Measurements from ENCODE around the gene PCNA.

Gene PCNA

DNA sequence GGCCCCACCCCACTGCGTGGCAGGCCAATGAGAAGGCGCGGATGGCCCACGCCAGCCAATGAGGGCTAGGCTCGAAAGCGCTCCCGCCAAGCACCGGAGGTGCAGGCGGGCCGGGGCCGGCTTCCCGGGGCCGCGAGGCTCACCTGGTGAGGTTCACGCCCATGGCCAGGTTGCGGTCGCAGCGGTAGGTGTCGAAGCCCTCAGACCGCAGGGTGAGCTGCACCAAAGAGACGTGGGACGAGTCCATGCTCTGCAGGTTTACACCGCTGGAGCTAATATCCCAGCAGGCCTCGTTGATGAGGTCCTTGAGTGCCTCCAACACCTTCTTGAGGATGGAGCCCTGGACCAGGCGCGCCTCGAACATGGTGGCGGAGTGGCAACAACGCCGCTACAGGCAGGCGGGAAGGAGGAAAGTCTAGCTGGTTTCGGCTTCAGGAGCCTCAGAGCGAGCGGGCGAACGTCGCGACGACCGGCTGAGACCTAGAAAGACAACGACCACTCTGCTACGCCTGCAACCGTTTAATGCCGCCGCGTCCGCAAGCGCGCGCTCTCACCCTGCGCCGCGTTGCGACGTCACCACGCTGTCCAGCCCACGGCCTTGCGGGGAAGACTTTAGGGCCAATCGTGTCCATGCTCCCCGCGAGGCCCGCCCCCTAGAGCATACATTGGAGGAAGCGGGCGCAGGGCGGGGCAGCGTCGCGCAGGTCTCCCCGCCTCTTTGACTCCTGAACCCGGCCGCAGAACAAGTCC is at the start of gene PCNA:
Gene PCNA (minus strand): TSS at position 524 of the 750 bp plus-strand sequence. CDS start 160 bp downstream, at position 364.
- H3K4me3 ChIP-seq (ENCODE audit: insufficient read depth, low read length, poor library complexity, severe bottlenecking), result peak within 1 kb of the TSS; percentile 95
- no peaks in the 10 kb centered on the region for H3K9me3 ChIP-seq (ENCODE audit: insufficient read depth, low read length)
- peaks cover 19% of the 10 kb centered on the region for H4K20me1 ChIP-seq (ENCODE audit: low read depth, low read length)
- no peaks in the 10 kb centered on the region for H3K27me3 ChIP-seq (ENCODE audit: low read length)
- H3F3A ChIP-seq (ENCODE audit: insufficient read depth), result peaks cover 59% of the 10 kb centered on the region
- peaks cover 39% of the 10 kb centered on the region for H3K79me2 ChIP-seq (ENCODE audit: insufficient read depth, low read length)
- TF ChIP-seq EZH2phosphoT487 (conservative IDR thresholded peaks at IDR 0.05; ENCODE audit: low read length), result no peak
- TF ChIP-seq, protein P1, sequence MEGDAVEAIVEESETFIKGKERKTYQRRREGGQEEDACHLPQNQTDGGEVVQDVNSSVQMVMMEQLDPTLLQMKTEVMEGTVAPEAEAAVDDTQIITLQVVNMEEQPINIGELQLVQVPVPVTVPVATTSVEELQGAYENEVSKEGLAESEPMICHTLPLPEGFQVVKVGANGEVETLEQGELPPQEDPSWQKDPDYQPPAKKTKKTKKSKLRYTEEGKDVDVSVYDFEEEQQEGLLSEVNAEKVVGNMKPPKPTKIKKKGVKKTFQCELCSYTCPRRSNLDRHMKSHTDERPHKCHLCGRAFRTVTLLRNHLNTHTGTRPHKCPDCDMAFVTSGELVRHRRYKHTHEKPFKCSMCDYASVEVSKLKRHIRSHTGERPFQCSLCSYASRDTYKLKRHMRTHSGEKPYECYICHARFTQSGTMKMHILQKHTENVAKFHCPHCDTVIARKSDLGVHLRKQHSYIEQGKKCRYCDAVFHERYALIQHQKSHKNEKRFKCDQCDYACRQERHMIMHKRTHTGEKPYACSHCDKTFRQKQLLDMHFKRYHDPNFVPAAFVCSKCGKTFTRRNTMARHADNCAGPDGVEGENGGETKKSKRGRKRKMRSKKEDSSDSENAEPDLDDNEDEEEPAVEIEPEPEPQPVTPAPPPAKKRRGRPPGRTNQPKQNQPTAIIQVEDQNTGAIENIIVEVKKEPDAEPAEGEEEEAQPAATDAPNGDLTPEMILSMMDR (IDR thresholded peaks at IDR 0.05; ENCODE audit: insufficient read depth, low read length, poor library complexity, severe bottlenecking), result no peak
- H3K9ac ChIP-seq (ENCODE audit: low read length), result peak within 1 kb of the TSS; percentile 98
- peak within 1 kb of the TSS; percentile 98 for H3K4me2 ChIP-seq (ENCODE audit: low read depth, low read length, poor library complexity, severe bottlenecking)
- H2AFZ ChIP-seq (ENCODE audit: low read depth, low read length, severe bottlenecking), result no peak within 1 kb of the TSS
- peak within 1 kb of the TSS; percentile 92 for H3K27ac ChIP-seq (ENCODE audit: low read depth, low read length)
- peaks cover 44% of the 10 kb centered on the region for H3K36me3 ChIP-seq (ENCODE audit: low read length)
- no peaks in the 10 kb centered on the region for H3K9me2 ChIP-seq (replicated peaks; ENCODE audit: insufficient read depth, low read length)

DNA sequence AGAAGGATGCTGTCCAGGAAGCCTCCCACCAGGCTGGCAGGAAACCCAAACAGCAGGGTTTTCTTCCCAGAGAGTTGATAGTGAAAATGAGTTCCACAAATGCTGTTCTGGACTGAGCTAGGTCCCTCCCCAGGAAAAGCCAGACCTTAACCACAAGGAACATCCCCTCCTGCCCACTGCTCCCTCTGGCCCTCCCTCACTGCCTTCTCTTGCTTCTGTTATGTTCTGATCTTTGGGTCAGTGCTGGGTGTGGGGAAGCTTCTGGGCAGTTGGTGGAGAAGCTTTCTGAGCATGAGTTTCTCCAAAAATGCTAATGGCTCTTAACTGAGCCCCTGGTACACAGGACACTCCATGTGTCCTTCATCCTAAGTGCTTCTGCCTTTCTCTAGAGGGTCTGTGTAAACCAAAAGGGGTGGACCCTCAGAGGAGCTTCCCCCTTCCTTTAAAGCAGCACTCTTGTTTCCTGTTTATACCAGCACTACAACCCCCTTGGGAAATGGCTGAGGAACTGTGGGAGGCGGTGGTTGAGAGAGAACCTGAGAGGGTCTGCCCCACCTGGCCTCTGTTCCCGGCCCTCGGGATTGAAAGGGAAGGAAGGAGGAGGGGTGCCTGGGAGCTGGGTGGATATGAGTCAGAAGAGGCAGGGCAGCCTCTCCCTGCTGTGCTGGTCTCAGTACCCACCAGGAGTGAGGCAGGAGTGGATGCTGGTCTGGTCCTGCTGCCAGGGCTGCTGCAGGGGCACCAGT is 49.1 kb upstream of the PCNA start:
- Histone ChIP-seq H3K79me2 (ENCODE audit: insufficient read depth, low read length) (peaks cover 21% of the 10 kb centered on the region), H3K4me3 (ENCODE audit: insufficient read depth, low read length, poor library complexity, severe bottlenecking) (no peak overlapping the region), H3K4me2 (ENCODE audit: low read depth, low read length, poor library complexity, severe bottlenecking) (no peak overlapping the region), H2AFZ (ENCODE audit: low read depth, low read length, severe bottlenecking) (no peak overlapping the region), H3K36me3 (ENCODE audit: low read length) (no peaks in the 10 kb centered on the region), H3K27me3 (ENCODE audit: low read length) (no peaks in the 10 kb centered on the region), H3K27ac (ENCODE audit: low read depth, low read length) (no peak overlapping the region), H3K9me2 (replicated peaks; ENCODE audit: insufficient read depth, low read length) (no peaks in the 10 kb centered on the region), H3F3A (ENCODE audit: insufficient read depth) (no peaks in the 10 kb centered on the region), H3K9me3 (ENCODE audit: insufficient read depth, low read length) (no peaks in the 10 kb centered on the region), H3K9ac (ENCODE audit: low read length) (no peak overlapping the region), H4K20me1 (ENCODE audit: low read depth, low read length) (peaks cover 5% of the 10 kb centered on the region; the same call in 1 of the 2 replicates)
- TF ChIP-seq EZH2phosphoT487 (conservative IDR thresholded peaks at IDR 0.05; ENCODE audit: low read length), result no peak
- TF ChIP-seq, protein P1 (IDR thresholded peaks at IDR 0.05; ENCODE audit: insufficient read depth, low read length, poor library complexity, severe bottlenecking), result no peak

DNA sequence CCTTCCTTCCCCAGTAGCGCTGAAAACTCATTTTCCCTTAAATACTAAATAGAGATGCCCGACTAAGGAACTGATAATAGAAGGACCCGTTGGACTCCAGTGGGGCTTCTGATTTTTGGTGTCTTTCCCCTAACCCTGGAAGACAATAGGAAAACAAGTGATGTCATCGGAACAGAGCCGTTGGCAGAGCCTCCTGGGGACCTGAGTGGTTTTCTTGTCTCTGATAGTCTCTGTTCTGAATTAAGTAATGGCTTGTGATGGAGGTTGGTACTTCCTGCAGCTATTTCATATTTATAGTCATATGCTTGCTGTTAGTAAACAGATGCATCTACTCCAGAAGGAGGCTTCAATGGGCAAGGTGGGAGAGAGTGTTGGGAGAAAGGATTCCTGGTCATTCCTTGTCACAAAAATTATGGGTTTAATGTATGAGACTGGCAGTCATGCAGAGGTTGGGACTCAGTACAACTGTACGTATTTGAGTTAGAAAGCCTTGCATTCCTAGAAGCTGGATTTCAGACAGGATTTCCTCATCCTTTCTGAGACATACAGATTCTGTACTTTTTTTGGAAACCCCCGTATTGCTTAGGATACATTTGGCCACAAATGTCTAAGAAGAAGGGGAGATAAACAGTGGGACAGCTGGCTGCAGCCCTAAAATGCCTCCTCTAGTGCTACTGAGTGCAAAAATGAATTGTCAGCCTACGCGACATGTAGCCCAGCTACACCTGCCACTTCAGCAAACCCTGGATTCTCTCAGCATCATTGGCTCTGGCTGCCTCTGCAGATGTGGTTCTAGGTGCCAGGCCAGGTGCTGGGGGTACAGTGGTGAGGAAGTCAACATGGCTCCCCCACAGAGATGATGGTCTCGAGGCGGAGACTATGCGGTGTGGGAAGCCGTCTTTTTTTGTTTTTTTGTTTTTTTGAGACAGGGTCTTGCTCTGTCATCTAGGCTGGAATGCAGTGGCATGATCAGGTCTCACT is 45.2 kb upstream of the PCNA start:
- TF ChIP-seq, protein P1 (IDR thresholded peaks at IDR 0.05; ENCODE audit: insufficient read depth, low read length, poor library complexity, severe bottlenecking), result no peak
- no peak for TF ChIP-seq EZH2phosphoT487 (conservative IDR thresholded peaks at IDR 0.05; ENCODE audit: low read length)
- Histone ChIP-seq H3K9ac (ENCODE audit: low read length) (no peak overlapping the region), H3K27me3 (ENCODE audit: low read length) (no peaks in the 10 kb centered on the region), H3K36me3 (ENCODE audit: low read length) (no peaks in the 10 kb centered on the region), H3K9me2 (replicated peaks; ENCODE audit: insufficient read depth, low read length) (no peaks in the 10 kb centered on the region), H3K4me3 (ENCODE audit: insufficient read depth, low read length, poor library complexity, severe bottlenecking) (no peak overlapping the region), H3K27ac (ENCODE audit: low read depth, low read length) (no peak overlapping the region), H3K9me3 (ENCODE audit: insufficient read depth, low read length) (no peaks in the 10 kb centered on the region), H3K79me2 (ENCODE audit: insufficient read depth, low read length) (peaks cover 44% of the 10 kb centered on the region), H2AFZ (ENCODE audit: low read depth, low read length, severe bottlenecking) (no peak overlapping the region), H3K4me2 (ENCODE audit: low read depth, low read length, poor library complexity, severe bottlenecking) (no peak overlapping the region), H4K20me1 (ENCODE audit: low read depth, low read length) (peaks cover 5% of the 10 kb centered on the region; the same call in 1 of the 2 replicates), H3F3A (ENCODE audit: insufficient read depth) (no peaks in the 10 kb centered on the region)
